Neural cell (in vitro differentiated cells): ENCODE data around the gene ADM2. TPM values are rescaled to one million over a fixed set of nuclear protein-coding genes. Genes with fewer than 3 reads are reported as not detected.

ENCODE experiments used
- H2AFZ ChIP-seq: fragments of 200-600, 300-800 bp; sonication (generic), shearing (Covaris generic); 2 replicates; pipeline ENCODE4 v1.6.0; 2014; ENCODE audit warnings: low read depth, mild to moderate bottlenecking, antibody characterized with exemption, low read length, moderate library complexity
- H3F3A ChIP-seq: fragments of 200-600 bp; shearing (Covaris generic); 2 replicates; pipeline ENCODE4 v1.6.1; 2016; ENCODE audit warnings: mild to moderate bottlenecking, moderate library complexity, mixed read lengths, antibody characterized with exemption, low read length; ENCODE audit not compliant: insufficient read depth, poor library complexity, severe bottlenecking
- H3K27ac ChIP-seq: fragments of 200-600, 300-800 bp; sonication (generic), shearing (Covaris generic); 2 replicates; pipeline ENCODE4 v1.5.1; 2014; ENCODE audit warnings: mild to moderate bottlenecking, low read length, moderate library complexity
- H3K27me3 ChIP-seq: fragments of 300-800, 200-600 bp; sonication (generic), shearing (Covaris generic); 2 replicates; pipeline ENCODE4 v1.6.0; 2014; ENCODE audit warnings: mild to moderate bottlenecking, low read depth, low read length, moderate library complexity; ENCODE audit not compliant: insufficient read depth
- H3K36me3 ChIP-seq: fragments of 300-800, 200-600 bp; sonication (generic), shearing (Covaris generic); 2 replicates; pipeline ENCODE4 v1.5.1; 2014; ENCODE audit warnings: mild to moderate bottlenecking, antibody characterized with exemption, low read length, moderate library complexity; ENCODE audit not compliant: insufficient read depth
- H3K4me2 ChIP-seq: fragments of 300-800, 200-600 bp; sonication (generic), shearing (Covaris generic); 2 replicates; pipeline ENCODE4 v1.6.0; 2014; ENCODE audit warnings: mild to moderate bottlenecking, low read length
- H3K4me3 ChIP-seq: fragments of 300-800, 200-600 bp; sonication (generic), shearing (Covaris generic); 2 replicates; pipeline ENCODE4 v1.5.1; 2014; ENCODE audit warnings: mild to moderate bottlenecking, low read length, moderate library complexity
- H3K79me2 ChIP-seq: fragments of 200-600 bp; shearing (Covaris generic); replicated peaks from 2 replicates; pipeline ENCODE4 v1.6.0; 2014; ENCODE audit warnings: mild to moderate bottlenecking, low read length, moderate library complexity; ENCODE audit not compliant: insufficient read depth
- H3K9ac ChIP-seq: fragments of 300-800, 200-600 bp; sonication (generic), shearing (Covaris generic); 2 replicates; pipeline ENCODE4 v1.6.1; 2016; ENCODE audit warnings: mild to moderate bottlenecking, low read length, mixed read lengths
- H3K9me2 ChIP-seq: fragments of 200-600 bp; shearing (Covaris generic); 2 replicates; pipeline ENCODE4 v1.6.1; 2016; ENCODE audit warnings: mild to moderate bottlenecking, low read length, mixed read lengths; ENCODE audit not compliant: insufficient read depth
- H3K9me3 ChIP-seq: fragments of 200-600, 300-800 bp; sonication (generic), shearing (Covaris generic); 2 replicates; pipeline ENCODE4 v1.6.1; 2016; ENCODE audit warnings: mild to moderate bottlenecking, mixed run types, low read length, moderate library complexity, mixed read lengths
- H4K20me1 ChIP-seq: fragments of 200-600 bp; shearing (Covaris generic); 2 replicates; pipeline ENCODE4 v1.6.1; 2016; ENCODE audit warnings: mild to moderate bottlenecking, mixed run types; ENCODE audit not compliant: insufficient read depth
- CTCF ChIP-seq: fragments of 450-650 bp; IDR thresholded peaks from 2 replicates; pipeline ENCODE4 v1.5.1; 2014; ENCODE audit warnings: antibody characterized with exemption, mild to moderate bottlenecking, moderate library complexity; ENCODE audit not compliant: poor library complexity, severe bottlenecking
- EP300 ChIP-seq: fragments of 450-650 bp; conservative IDR thresholded peaks from 2 replicates; pipeline ENCODE4 v1.6.1; 2014; ENCODE audit warnings: antibody characterized with exemption, mild to moderate bottlenecking, moderate library complexity; ENCODE audit not compliant: poor library complexity, severe bottlenecking
- EZH2 ChIP-seq: fragments of 200-600, 300-800 bp; shearing (Covaris generic), sonication (generic); IDR thresholded peaks from 2 replicates; pipeline ENCODE4 v1.6.1; 2014; ENCODE audit warnings: antibody characterized with exemption, low read length, borderline replicate concordance, mild to moderate bottlenecking; ENCODE audit not compliant: insufficient read depth, poor library complexity, severe bottlenecking
- MXI1 ChIP-seq: fragments of 450-650 bp; conservative IDR thresholded peaks from 2 replicates; pipeline ENCODE4 v1.6.1; 2014; ENCODE audit warnings: antibody characterized with exemption, mild to moderate bottlenecking; ENCODE audit not compliant: poor library complexity, severe bottlenecking
- POLR2AphosphoS5 ChIP-seq: IDR thresholded peaks from 2 replicates; pipeline ENCODE4 v1.6.1; 2012
- RAD21 ChIP-seq: fragments of 450-650 bp; conservative IDR thresholded peaks from 2 replicates; pipeline ENCODE4 v1.6.1; 2014; ENCODE audit warnings: antibody characterized with exemption, mild to moderate bottlenecking, moderate library complexity
- REST ChIP-seq: IDR thresholded peaks from 2 replicates; pipeline ENCODE4 v1.6.1; 2012; ENCODE audit warnings: borderline replicate concordance
- SMC3 ChIP-seq: fragments of 450-650 bp; conservative IDR thresholded peaks from 2 replicates; pipeline ENCODE4 v1.6.1; 2014; ENCODE audit warnings: antibody characterized with exemption, mild to moderate bottlenecking, moderate library complexity; ENCODE audit not compliant: poor library complexity
- TAF1 ChIP-seq: IDR thresholded peaks from 2 replicates; pipeline ENCODE4 v1.6.1; 2012; ENCODE audit warnings: low read depth
- polyA plus RNA-seq: library from polyadenylated mRNA; depleted of rRNA; stranded (reverse); fragments of >200 nt; gene quantifications from 2 replicates; pipeline ENCODE4 v1.2.3, GENCODE V29; 2014

Gene ADM2
- polyA plus RNA-seq, 1 donor from 2014 or later, result not detected

- H3K36me3 ChIP-seq, result no peaks in the 10 kb centered on the region
- H3K79me2 ChIP-seq, result no peaks in the 10 kb centered on the region
- no peaks in the 10 kb centered on the region for H3K9me3 ChIP-seq
- no peak for TF ChIP-seq POLR2AphosphoS5
- H3F3A ChIP-seq, result no peaks in the 10 kb centered on the region
- no peak overlapping the region for H3K27ac ChIP-seq
- H3K9ac ChIP-seq, result no peak overlapping the region
- H3K27me3 ChIP-seq, result no peaks in the 10 kb centered on the region
- no peak overlapping the region for H3K4me2 ChIP-seq
- no peaks in the 10 kb centered on the region for H4K20me1 ChIP-seq
- no peak overlapping the region for H2AFZ ChIP-seq
- no peaks in the 10 kb centered on the region for H3K9me2 ChIP-seq
- no peak overlapping the region for H3K4me3 ChIP-seq
Observed at GRCh38 chr22:50461536-50461935, 19.8 kb upstream of the ADM2 start.

GRCh38 chr22:50461979-50462540, 19.3 kb upstream of the ADM2 start:
- TF ChIP-seq REST (no peak), TAF1 (no peak), MXI1 (no peak), CTCF (no peak), EZH2 (no peak), SMC3 (no peak), POLR2AphosphoS5 (no peak), EP300 (no peak), RAD21 (no peak)
- no peaks in the 10 kb centered on the region for H4K20me1 ChIP-seq
- no peak overlapping the region for H3K4me3 ChIP-seq
- H3K9me2 ChIP-seq, result no peaks in the 10 kb centered on the region
- H3K4me2 ChIP-seq, result no peak overlapping the region
- H3K9me3 ChIP-seq, result no peaks in the 10 kb centered on the region
- no peaks in the 10 kb centered on the region for H3K36me3 ChIP-seq
- no peaks in the 10 kb centered on the region for H3F3A ChIP-seq
- H2AFZ ChIP-seq, result no peak overlapping the region
- no peaks in the 10 kb centered on the region for H3K79me2 ChIP-seq
- H3K27me3 ChIP-seq, result no peaks in the 10 kb centered on the region
- no peak overlapping the region for H3K9ac ChIP-seq
- H3K27ac ChIP-seq, result no peak overlapping the region
